Mucosa of stomach (tissue), 1 donor: ENCODE results near the gene ZNF396.
A peak's percentile ranks its signal among the peaks of the same experiment; 100 is the strongest.

ENCODE experiments used
- H3K27me3 ChIP-seq: one replicate; pipeline ENCODE4 v1.7.0; 2013; ENCODE audit warnings: mild to moderate bottlenecking, low read length; ENCODE audit not compliant: control insufficient read depth, insufficient read depth
- H3K36me3 ChIP-seq: one replicate; pipeline ENCODE4 v1.7.0; 2013; ENCODE audit warnings: low read length; ENCODE audit not compliant: control insufficient read depth, insufficient read depth
- H3K4me1 ChIP-seq: one replicate; pipeline ENCODE4 v1.7.0; 2013; ENCODE audit warnings: mild to moderate bottlenecking, low read length; ENCODE audit not compliant: control insufficient read depth, insufficient read depth
- H3K4me3 ChIP-seq: one replicate; pipeline ENCODE4 v1.7.0; 2013; ENCODE audit warnings: low read length
- H3K9ac ChIP-seq: one replicate; pipeline ENCODE4 v1.7.0; 2013; ENCODE audit warnings: mild to moderate bottlenecking, low read length, moderate library complexity
- H3K9me3 ChIP-seq: one replicate; pipeline ENCODE4 v1.7.0; 2013; ENCODE audit warnings: mild to moderate bottlenecking, low read length, moderate library complexity; ENCODE audit not compliant: control insufficient read depth
- donor health status: Pancreatic carcinoma.

The ZNF396 gene

GRCh38 chr18:35345950-35346349, 31.2 kb downstream of the ZNF396 start:
- Histone ChIP-seq H3K27me3 (no peaks in the 10 kb centered on the region), H3K9ac (no peak overlapping the region), H3K4me1 (peaks cover 15% of the 10 kb centered on the region), H3K36me3 (no peaks in the 10 kb centered on the region), H3K4me3 (no peak overlapping the region), H3K9me3 (no peaks in the 10 kb centered on the region)

- no peaks in the 10 kb centered on the region for H3K27me3 ChIP-seq
- peaks cover 15% of the 10 kb centered on the region for H3K4me1 ChIP-seq
- H3K9me3 ChIP-seq, result no peaks in the 10 kb centered on the region
- no peak overlapping the region for H3K4me3 ChIP-seq
- peak overlapping the region; percentile 99 for H3K9ac ChIP-seq
- no peaks in the 10 kb centered on the region for H3K36me3 ChIP-seq
Measured at GRCh38 chr18:35345460-35345921, 31.6 kb downstream of the ZNF396 start.

GRCh38 chr18:35344736-35345459, 32.2 kb downstream of the ZNF396 start:
- no peaks in the 10 kb centered on the region for H3K9me3 ChIP-seq
- peak overlapping the region; percentile 99 for H3K9ac ChIP-seq
- H3K27me3 ChIP-seq, result no peaks in the 10 kb centered on the region
- H3K4me3 ChIP-seq, result peak overlapping the region; percentile 70
- no peaks in the 10 kb centered on the region for H3K36me3 ChIP-seq
- H3K4me1 ChIP-seq, result peaks cover 15% of the 10 kb centered on the region

- peak within 1 kb of the TSS; percentile 70 for H3K4me3 ChIP-seq
- H3K9me3 ChIP-seq, result no peaks in the 10 kb centered on the region
- H3K36me3 ChIP-seq, result peaks cover under 1% of the 10 kb centered on the region
- H3K27me3 ChIP-seq, result no peaks in the 10 kb centered on the region
- H3K4me1 ChIP-seq, result peaks cover 15% of the 10 kb centered on the region
- H3K9ac ChIP-seq, result peak within 1 kb of the TSS; percentile 99
Measured at GRCh38 chr18:35343936-35344735, 33.0 kb downstream of the ZNF396 start, which contains the start of gene ZNF24. Gene ZNF24 (minus strand): TSS chr18:35344420. CDS start chr18:35340650, 3,770 bp downstream.

GRCh38 chr18:35343488-35343935, 33.6 kb downstream of the ZNF396 start:
- Histone ChIP-seq H3K9me3 (no peaks in the 10 kb centered on the region), H3K4me3 (peak overlapping the region; percentile 70), H3K27me3 (no peaks in the 10 kb centered on the region), H3K9ac (peak overlapping the region; percentile 99), H3K36me3 (peaks cover 5% of the 10 kb centered on the region), H3K4me1 (peaks cover 15% of the 10 kb centered on the region)

GRCh38 chr18:35337286-35337685, 39.9 kb downstream of the ZNF396 start:
- H3K36me3 ChIP-seq, result peaks cover 5% of the 10 kb centered on the region
- no peaks in the 10 kb centered on the region for H3K9me3 ChIP-seq
- no peak overlapping the region for H3K4me3 ChIP-seq
- no peak overlapping the region for H3K9ac ChIP-seq
- no peaks in the 10 kb centered on the region for H3K4me1 ChIP-seq
- H3K27me3 ChIP-seq, result no peaks in the 10 kb centered on the region

- no peaks in the 10 kb centered on the region for H3K4me1 ChIP-seq
- H3K4me3 ChIP-seq, result no peak overlapping the region
- no peaks in the 10 kb centered on the region for H3K27me3 ChIP-seq
- no peaks in the 10 kb centered on the region for H3K9me3 ChIP-seq
- H3K36me3 ChIP-seq, result peaks cover 5% of the 10 kb centered on the region
- H3K9ac ChIP-seq, result no peak overlapping the region
Measured at GRCh38 chr18:35335866-35336265, 41.3 kb downstream of the ZNF396 start.

- Histone ChIP-seq H3K9ac (no peak overlapping the region), H3K9me3 (no peaks in the 10 kb centered on the region), H3K4me1 (no peaks in the 10 kb centered on the region), H3K4me3 (no peak overlapping the region), H3K36me3 (peaks cover 5% of the 10 kb centered on the region), H3K27me3 (no peaks in the 10 kb centered on the region)
Measured at GRCh38 chr18:35334821-35335220, 42.3 kb downstream of the ZNF396 start.

- no peak overlapping the region for H3K4me3 ChIP-seq
- H3K36me3 ChIP-seq, result peaks cover 5% of the 10 kb centered on the region
Measured at GRCh38 chr18:35334212-35334611, 42.9 kb downstream of the ZNF396 start.

GRCh38 chr18:35331367-35332087, 45.6 kb downstream of the ZNF396 start:
- no peaks in the 10 kb centered on the region for H3K36me3 ChIP-seq
- no peaks in the 10 kb centered on the region for H3K4me1 ChIP-seq
- H3K27me3 ChIP-seq, result no peaks in the 10 kb centered on the region
- H3K4me3 ChIP-seq, result no peak overlapping the region
- no peaks in the 10 kb centered on the region for H3K9me3 ChIP-seq
- H3K9ac ChIP-seq, result no peak overlapping the region

More at GRCh38 chr18:35334212-35334611, 42.9 kb downstream of the ZNF396 start:
- no peaks in the 10 kb centered on the region for H3K27me3 ChIP-seq
- no peaks in the 10 kb centered on the region for H3K4me1 ChIP-seq
- no peaks in the 10 kb centered on the region for H3K9me3 ChIP-seq
- H3K9ac ChIP-seq, result no peak overlapping the region

GRCh38 chr18:35328868-35329267, 48.3 kb downstream of the ZNF396 start:
- Histone ChIP-seq H3K9ac (no peak overlapping the region), H3K4me1 (no peaks in the 10 kb centered on the region), H3K4me3 (no peak overlapping the region), H3K27me3 (no peaks in the 10 kb centered on the region), H3K9me3 (no peaks in the 10 kb centered on the region), H3K36me3 (no peaks in the 10 kb centered on the region)
